HG03354 (cell line): Measurements from ENCODE around the gene ARHGAP42.

Experiments
- ATAC-seq: cut with Tn5 transposase; IDR thresholded peaks from one replicate; pipeline ENCODE4 v1.9.1; 2021; ENCODE audit warnings: mild to moderate bottlenecking; ENCODE audit not compliant: unreplicated experiment, poor library complexity, severe bottlenecking

The ARHGAP42 gene

GRCh38 chr11:101032991-101033390 lies 345.9 kb downstream of the ARHGAP42 start:
- ATAC-seq: no peak

- no peak for ATAC-seq
Observed at GRCh38 chr11:101034076-101034475, 347.0 kb downstream of the ARHGAP42 start.

GRCh38 chr11:101035872-101036271 lies 348.8 kb downstream of the ARHGAP42 start:
- ATAC-seq: no peak
